Measurements from ENCODE around the gene NOTCH4. TPM values are rescaled to one million over a fixed set of nuclear protein-coding genes. Genes with fewer than 3 reads are reported as not detected.

The NOTCH4 gene
- total and polyA plus RNA-seq, 2 donors (not counting 3 experiments of a cell fraction or from before 2014, with no cell fraction given) = 41.7 to 114 TPM

GRCh38 chr6:32198345-32198696, 25.5 kb downstream of the NOTCH4 start:
- BruUV-seq (replicated peaks) = no TSS peak
- Histone ChIP-seq H3K9me3 (replicated peaks; ENCODE audit: control insufficient read depth, insufficient read depth, low read length) (no peaks in the 10 kb centered on the region), H3K36me3 (ENCODE audit: control insufficient read depth in 2 of 2, extremely low read depth in 1 of 2, insufficient read depth in 2 of 2, low read length in 2 of 2) (peaks cover 2 to 5% of the 10 kb centered on the region in 2 experiments), H2AFZ (ENCODE audit: low read depth, low read length) (no peak overlapping the region), H3K27ac (ENCODE audit: insufficient read depth, low read depth, low read length) (peak overlapping the region; percentile 13), H3K27me3 (ENCODE audit: control insufficient read depth in 2 of 2, insufficient read depth in 2 of 2, low read length in 2 of 2) (no peaks in the 10 kb centered on the region), H4K20me1 (replicated peaks; ENCODE audit: control insufficient read depth, extremely low read depth, insufficient read depth, low read length) (no peaks in the 10 kb centered on the region), H3K4me2 (ENCODE audit: insufficient read depth, low read length) (no peak overlapping the region), H3K4me3 (replicated peaks in 1 of 3; ENCODE audit: insufficient read depth in 1 of 3, low read depth in 1 of 3, low read length in 3 of 3) (no peak overlapping the region), H3K9me1 (replicated peaks; ENCODE audit: control insufficient read depth, extremely low read depth, insufficient read depth, low read length) (no peaks in the 10 kb centered on the region), H3K9ac (replicated peaks; ENCODE audit: extremely low read depth, insufficient read depth, low read length) (no peak overlapping the region), H3K4me1 (ENCODE audit: control insufficient read depth, extremely low read depth, insufficient read depth, low read length) (peaks cover 19% of the 10 kb centered on the region), H3K79me2 (ENCODE audit: control insufficient read depth, insufficient read depth, low read length) (no peaks in the 10 kb centered on the region)
- no peak for FAIRE-seq
- CTCF ChIA-PET = interaction anchor here (1.0 kb wide), 1 partner anchor 640 kb away, joined by 3 read pairs; the partner anchor contains the start of gene TAP2
- POLR2A ChIA-PET = no interaction called here
- TF ChIP-seq POLR2A (IDR thresholded peaks at IDR 0.05; ENCODE audit: low read depth, low read length) (no peak), FOS (IDR thresholded peaks at IDR 0.05; ENCODE audit: borderline replicate concordance, insufficient read depth, low read length) (no peak), GATA2 (IDR thresholded peaks at IDR 0.05; ENCODE audit: insufficient read depth, insufficient read length, low read depth, low read length) (no peak), EZH2 (IDR thresholded peaks at IDR 0.05; ENCODE audit: borderline replicate concordance, low read depth, low read length, severe bottlenecking) (no peak), MYC (IDR thresholded peaks at IDR 0.05; ENCODE audit: low read depth, low read length) (no peak), POLR2AphosphoS5 (IDR thresholded peaks at IDR 0.05; ENCODE audit: insufficient read depth, low read depth, low read length) (no peak), CTCF (IDR thresholded peaks at IDR 0.05; ENCODE audit: extremely low read depth in 1 of 2, insufficient read depth in 1 of 2, low read depth in 1 of 2, low read length in 2 of 2) (no peak), JUN (IDR thresholded peaks at IDR 0.05; ENCODE audit: borderline replicate concordance, insufficient read depth, insufficient read length, low read depth) (no peak), MAX (IDR thresholded peaks at IDR 0.05; ENCODE audit: insufficient read depth, insufficient read length) (no peak)
- intact Hi-C loops (cut with micrococcal nuclease) = loop anchor here (10.0 kb wide), 2 partner anchors 154 to 534 kb away; partner anchors contain the start of genes C6orf47, CSNK2B, GPANK1 and LY6G5B
- dilution Hi-C loops (cut with MboI; ENCODE audit: extremely low pct_ligation_motif_present, low sequenced_read_pairs) = no loop called here
- DNase-seq (ENCODE audit: low read depth, low spot score) = no peak

Data from endothelial cell of umbilical vein (primary cell).